PC-3 (cell line): Measurements from ENCODE around the gene ITGB1BP2. TPM values are rescaled to one million over a fixed set of nuclear protein-coding genes. Genes with fewer than 3 reads are reported as not detected.
"Not testable (repeated sequence)": the region's sequence is repeated elsewhere in the genome, so short reads cannot be mapped to it uniquely, and the experiment has no call there.

Source experiments
- ATAC-seq: fragments of 200-7000 bp; cut with Tn5 transposase; 2 replicates; pipeline ENCODE4 v1.9.1; 2020; ENCODE audit warnings: mild to moderate bottlenecking, moderate library complexity
- BruUV-seq: library from RNA; stranded (reverse); fragments of 400-500 nt; replicated peaks from 2 replicates; lab custom pipeline; 2021; lab: Mats Ljungman, UMichigan
- CTCF ChIA-PET: fragments of 300-600 bp; sonication (Branson Sonifier 250); formaldehyde crosslinking; loops from one replicate; lab custom pipeline; 2022; ENCODE audit warnings: antibody characterized with exemption; lab: Charles Lee
- POLR2A ChIA-PET: fragments of 300-600 bp; sonication (Branson Sonifier 250); formaldehyde crosslinking; loops from one replicate; lab custom pipeline; 2022; ENCODE audit warnings: antibody characterized with exemption; ENCODE audit not compliant: unreplicated experiment; lab: Charles Lee
- DNase-seq: peaks from one replicate; pipeline ENCODE4 v3.0.0-alpha.2; 2015
- H2AFZ ChIP-seq: fragments of 300-600 bp; sonication (generic); 2 replicates; pipeline ENCODE4 v1.6.0; 2016; ENCODE audit warnings: antibody characterized with exemption, low read length
- H3F3A ChIP-seq: fragments of 300-600 bp; sonication (generic); one replicate; pipeline ENCODE4 v1.6.0; 2017; ENCODE audit warnings: antibody characterized with exemption, low read length, control low read depth, mild to moderate bottlenecking; ENCODE audit not compliant: unreplicated experiment
- H3K27ac ChIP-seq: fragments of 300-600 bp; sonication (generic); 2 replicates; pipeline ENCODE4 v1.5.1; 2016; ENCODE audit warnings: mild to moderate bottlenecking, low read length
- H3K27me3 ChIP-seq: fragments of 300-600 bp; sonication (generic); 2 replicates; pipeline ENCODE4 v1.6.1; 2016; ENCODE audit warnings: low read length, mixed read lengths
- H3K36me3 ChIP-seq: fragments of 300-600 bp; sonication (generic); 2 replicates; pipeline ENCODE4 v1.6.1; 2016; ENCODE audit warnings: low read depth, mixed run types, low read length, mixed read lengths
- H3K4me1 ChIP-seq: fragments of 300-600 bp; sonication (generic); 2 replicates; pipeline ENCODE4 v1.5.1; 2016; ENCODE audit warnings: low read length; ENCODE audit not compliant: insufficient read depth
- H3K4me2 ChIP-seq: fragments of 300-600 bp; sonication (generic); 2 replicates; pipeline ENCODE4 v1.6.0; 2016; ENCODE audit warnings: low read length
- H3K4me3 ChIP-seq: fragments of 300-600 bp; sonication (generic); 2 replicates; pipeline ENCODE4 v1.5.1; 2016; ENCODE audit warnings: mild to moderate bottlenecking, low read length, mixed read lengths
- H3K79me2 ChIP-seq: fragments of 300-600 bp; sonication (generic); 2 replicates; pipeline ENCODE4 v1.6.1; 2017; ENCODE audit warnings: low read length, mixed read lengths
- H3K9ac ChIP-seq: fragments of 300-600 bp; sonication (generic); 2 replicates; pipeline ENCODE4 v1.6.0; 2016; ENCODE audit warnings: mild to moderate bottlenecking, low read length
- H3K9me2 ChIP-seq: fragments of 300-600 bp; sonication (generic); replicated peaks from 2 replicates; pipeline ENCODE4 v1.6.1; 2016; ENCODE audit warnings: mixed run types, low read length, mixed read lengths
- H3K9me3 ChIP-seq: fragments of 300-600 bp; sonication (generic); 2 replicates; pipeline ENCODE4 v1.6.1; 2016; ENCODE audit warnings: low read length, mixed read lengths
- H4K20me1 ChIP-seq: fragments of 300-600 bp; sonication (generic); 2 replicates; pipeline ENCODE4 v1.6.1; 2016; ENCODE audit warnings: low read length, mixed read lengths
- EZH2 ChIP-seq: fragments of 300-600 bp; sonication (generic); IDR thresholded peaks from one replicate; pipeline ENCODE4 v1.6.1; 2017; ENCODE audit warnings: antibody characterized with exemption, mild to moderate bottlenecking, low read length; ENCODE audit not compliant: unreplicated experiment
- EZH2phosphoT487 ChIP-seq: fragments of 300-600 bp; sonication (generic); IDR thresholded peaks from 2 replicates; pipeline ENCODE4 v1.6.1; 2018; ENCODE audit warnings: mild to moderate bottlenecking, antibody characterized with exemption, low read length, borderline replicate concordance
- intact Hi-C: fragments of 100-400 bp; cut with micrococcal nuclease; formaldehyde crosslinking; loops from 2 replicates; pipeline ENCODE4 v1.9.0; 2023
- total RNA-seq: library from RNA; depleted of rRNA; stranded (reverse); fragments of >200 nt; gene quantifications from 2 replicates; pipeline ENCODE4 v1.2.3, GENCODE V29; 2014
- TF ChIP-seq, protein P1 (sequence below): fragments of 300-600 bp; sonication (generic); conservative IDR thresholded peaks from 2 replicates; pipeline ENCODE4 v1.5.1; 2017; ENCODE audit warnings: antibody characterized with exemption, low read depth, mild to moderate bottlenecking, low read length

Gene ITGB1BP2
- total RNA-seq, 1 experiment from 2014 or later = 1.7 TPM

DNA sequence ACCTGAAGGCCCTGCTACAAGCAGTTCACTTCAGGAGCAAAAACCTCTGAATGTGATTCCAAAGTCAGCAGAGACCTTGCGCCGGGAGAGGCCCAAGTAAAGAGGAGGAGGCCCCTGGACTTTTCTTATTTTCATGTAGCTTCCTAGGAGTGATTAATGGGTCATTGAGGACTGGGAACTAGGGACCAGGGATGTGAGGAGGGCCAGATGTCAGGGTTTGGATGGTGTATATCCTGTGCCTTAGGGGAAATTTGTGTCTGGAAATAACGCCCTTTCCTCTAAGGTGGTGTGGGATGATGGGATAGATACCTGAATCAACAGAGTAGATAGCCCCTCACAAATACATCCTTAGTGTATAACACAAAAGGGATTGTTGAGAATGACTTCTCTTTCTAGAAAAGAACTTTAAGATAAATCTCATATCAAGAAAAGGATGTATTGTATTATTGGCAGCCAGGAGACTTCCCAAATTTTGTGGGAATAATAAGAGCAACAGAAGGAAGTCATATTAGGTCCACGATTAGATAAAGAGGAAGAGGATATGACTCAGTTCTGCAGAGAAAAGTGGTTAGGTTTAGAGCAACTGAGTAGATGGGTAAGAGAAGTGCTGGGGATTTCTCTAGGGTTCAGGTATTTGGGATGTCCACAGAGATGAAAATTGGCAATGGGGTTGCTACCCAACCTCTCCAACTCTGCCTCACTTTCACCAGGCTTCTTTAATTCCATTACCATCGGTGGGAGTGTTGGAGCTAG is 1.1 kb downstream of the ITGB1BP2 start:
- H3K36me3 ChIP-seq = peaks cover 20% of the 10 kb centered on the region
- ATAC-seq = peak; percentile 55; the same call in 1 of the 2 replicates

DNA sequence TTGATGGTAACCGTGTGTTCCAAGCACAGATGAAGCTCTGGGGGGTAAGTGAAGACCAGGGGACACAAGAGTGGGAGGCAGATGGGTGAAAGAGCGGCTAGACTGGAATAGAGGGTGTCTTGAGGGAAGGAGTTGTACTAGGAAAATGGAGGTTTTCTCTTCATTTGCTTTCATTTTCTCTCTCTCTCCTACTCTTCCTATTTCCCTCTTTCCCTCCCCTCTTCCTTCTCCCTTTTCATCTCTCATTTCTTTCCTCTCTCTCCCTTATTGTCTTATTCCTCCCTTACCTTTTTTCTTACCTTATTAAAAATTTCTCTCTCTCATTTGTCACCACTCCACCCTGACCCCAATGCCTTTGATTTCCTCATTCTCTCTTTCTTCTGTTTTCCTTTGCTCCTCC is 3.0 kb downstream of the ITGB1BP2 start:
- 0 out of 2 replicates have a peak, but pooled peaks cover 2% of the 10 kb centered on the region for H3K4me1 ChIP-seq
- ChIA-PET POLR2A (no interaction called here), CTCF (no interaction called here)
- H3K79me2 ChIP-seq = no peaks in the 10 kb centered on the region
- BruUV-seq = no TSS peak
- no peak overlapping the region for H3K4me2 ChIP-seq
- no peak for DNase-seq
- no peaks in the 10 kb centered on the region for H3K27me3 ChIP-seq
- intact Hi-C loops = no loop called here
- H3K9me2 ChIP-seq = no peaks in the 10 kb centered on the region
- H3F3A ChIP-seq = no peaks in the 10 kb centered on the region
- no peaks in the 10 kb centered on the region for H3K9me3 ChIP-seq
- H3K4me3 ChIP-seq = no peak overlapping the region
- H4K20me1 ChIP-seq = no peaks in the 10 kb centered on the region
- no peak overlapping the region for H2AFZ ChIP-seq
- no peak overlapping the region for H3K27ac ChIP-seq
- no peak overlapping the region for H3K9ac ChIP-seq
- TF ChIP-seq EZH2phosphoT487 (no peak), EZH2 (no peak)
- TF ChIP-seq, protein P1, sequence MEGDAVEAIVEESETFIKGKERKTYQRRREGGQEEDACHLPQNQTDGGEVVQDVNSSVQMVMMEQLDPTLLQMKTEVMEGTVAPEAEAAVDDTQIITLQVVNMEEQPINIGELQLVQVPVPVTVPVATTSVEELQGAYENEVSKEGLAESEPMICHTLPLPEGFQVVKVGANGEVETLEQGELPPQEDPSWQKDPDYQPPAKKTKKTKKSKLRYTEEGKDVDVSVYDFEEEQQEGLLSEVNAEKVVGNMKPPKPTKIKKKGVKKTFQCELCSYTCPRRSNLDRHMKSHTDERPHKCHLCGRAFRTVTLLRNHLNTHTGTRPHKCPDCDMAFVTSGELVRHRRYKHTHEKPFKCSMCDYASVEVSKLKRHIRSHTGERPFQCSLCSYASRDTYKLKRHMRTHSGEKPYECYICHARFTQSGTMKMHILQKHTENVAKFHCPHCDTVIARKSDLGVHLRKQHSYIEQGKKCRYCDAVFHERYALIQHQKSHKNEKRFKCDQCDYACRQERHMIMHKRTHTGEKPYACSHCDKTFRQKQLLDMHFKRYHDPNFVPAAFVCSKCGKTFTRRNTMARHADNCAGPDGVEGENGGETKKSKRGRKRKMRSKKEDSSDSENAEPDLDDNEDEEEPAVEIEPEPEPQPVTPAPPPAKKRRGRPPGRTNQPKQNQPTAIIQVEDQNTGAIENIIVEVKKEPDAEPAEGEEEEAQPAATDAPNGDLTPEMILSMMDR = no peak
- H3K36me3 ChIP-seq = peaks cover 5% of the 10 kb centered on the region; the same call in 1 of the 2 replicates
- ATAC-seq = no peak

More for the DNA sequence above, 1.1 kb downstream of the ITGB1BP2 start:
- no peak overlapping the region for H3K27ac ChIP-seq
- no peaks in the 10 kb centered on the region for H3K9me2 ChIP-seq
- BruUV-seq = no TSS peak
- ChIA-PET POLR2A (no interaction called here), CTCF (interaction anchor here (0.6 kb wide), 1 partner anchor 75 kb away, joined by 3 read pairs; no protein-coding TSS in a partner anchor)
- H3K4me3 ChIP-seq = no peak overlapping the region
- peak; percentile 7 for DNase-seq
- no peaks in the 10 kb centered on the region for H3K27me3 ChIP-seq
- no peak overlapping the region for H3K4me2 ChIP-seq
- 0 out of 2 replicates have a peak, but pooled peaks cover 2% of the 10 kb centered on the region for H3K4me1 ChIP-seq
- no peaks in the 10 kb centered on the region for H3K79me2 ChIP-seq
- no peak overlapping the region for H2AFZ ChIP-seq
- H4K20me1 ChIP-seq = no peaks in the 10 kb centered on the region
- intact Hi-C loops = no loop called here
- H3F3A ChIP-seq = no peaks in the 10 kb centered on the region
- no peak overlapping the region for H3K9ac ChIP-seq
- H3K9me3 ChIP-seq = no peaks in the 10 kb centered on the region
- TF ChIP-seq EZH2phosphoT487 = no peak
- TF ChIP-seq EZH2 = no peak
- TF ChIP-seq, protein P1 = no peak

DNA sequence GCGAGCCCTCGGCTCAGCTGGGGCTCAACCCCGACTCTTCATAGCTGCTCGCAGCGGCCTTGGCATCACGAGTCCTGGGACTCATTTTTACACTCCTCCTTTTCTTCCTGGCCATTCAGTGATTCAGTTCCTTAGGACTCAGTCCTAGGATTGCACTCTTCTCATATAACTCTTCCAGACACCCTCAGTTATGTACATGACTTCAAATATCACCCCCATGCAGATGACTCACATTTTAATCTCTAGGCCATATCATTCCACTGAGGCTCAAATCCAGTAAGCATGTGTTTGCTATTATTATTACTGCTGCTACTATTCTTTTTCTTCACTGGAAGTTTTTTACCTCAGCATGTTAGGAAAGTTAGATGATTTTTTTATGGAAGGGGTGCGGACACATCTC is 14.4 kb downstream of the ITGB1BP2 start:
- DNase-seq = no peak
- H3K9me2 ChIP-seq = no peaks in the 10 kb centered on the region
- no peak overlapping the region for H2AFZ ChIP-seq
- ChIA-PET CTCF (no interaction called here), POLR2A (no interaction called here)
- H3K4me1 ChIP-seq = no peaks in the 10 kb centered on the region
- intact Hi-C loops = no loop called here
- no peak overlapping the region for H3K4me3 ChIP-seq
- ATAC-seq = no peak
- no peaks in the 10 kb centered on the region for H3K79me2 ChIP-seq
- no TSS peak for BruUV-seq
- no peaks in the 10 kb centered on the region for H3K27me3 ChIP-seq
- H3K36me3 ChIP-seq = no peaks in the 10 kb centered on the region
- no peak overlapping the region for H3K27ac ChIP-seq
- H4K20me1 ChIP-seq = no peaks in the 10 kb centered on the region
- H3K9me3 ChIP-seq = no peaks in the 10 kb centered on the region
- H3K4me2 ChIP-seq = no peak overlapping the region
- TF ChIP-seq, protein P1 = no peak
- TF ChIP-seq EZH2phosphoT487 = no peak
- TF ChIP-seq EZH2 = no peak
- no peaks in the 10 kb centered on the region for H3F3A ChIP-seq
- H3K9ac ChIP-seq = no peak overlapping the region

DNA sequence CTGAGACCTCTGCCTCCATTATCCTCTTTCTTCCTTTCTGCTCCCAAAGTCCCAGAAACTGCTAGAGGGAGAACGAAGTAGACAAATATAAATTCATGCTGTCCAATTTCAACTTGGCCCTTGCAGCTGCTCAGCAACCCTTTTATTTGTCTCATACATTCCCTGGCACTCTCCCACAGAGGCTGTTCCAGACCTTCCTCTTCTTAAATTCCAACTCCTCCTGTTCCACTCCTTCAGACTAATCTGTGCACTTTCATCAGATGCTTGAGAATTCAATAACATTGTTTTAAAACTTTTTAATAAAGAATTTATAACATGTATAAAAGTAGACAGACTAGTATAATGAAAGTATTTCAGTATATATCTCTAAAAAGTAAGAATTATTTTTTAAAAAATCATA is 15.4 kb downstream of the ITGB1BP2 start:
- DNase-seq, H3K36me3 ChIP-seq, H2AFZ ChIP-seq, ATAC-seq, H3K4me3 ChIP-seq, H3K4me1 ChIP-seq, H3F3A ChIP-seq, CTCF ChIA-PET, H3K27ac ChIP-seq, H3K9me3 ChIP-seq, H3K9ac ChIP-seq, H3K4me2 ChIP-seq, H3K79me2 ChIP-seq, BruUV-seq, H3K27me3 ChIP-seq, H4K20me1 ChIP-seq, intact Hi-C loops, H3K9me2 ChIP-seq, POLR2A ChIA-PET: not testable (repeated sequence)
